D721Med (cell line): ENCODE results near the gene LEKR1.
"Not testable (repeated sequence)": the region's sequence is repeated elsewhere in the genome, so short reads cannot be mapped to it uniquely, and the experiment has no call there.

Source experiments
- DNase-seq: peaks from one replicate; pipeline ENCODE4 v3.0.0; 2011; ENCODE audit warnings: low spot score; ENCODE audit not compliant: insufficient read length
- FAIRE-seq: peaks from 2 replicates; lab custom pipeline; 2011; peaks lifted over from hg19 to GRCh38; lab: Jason Lieb, UNC
- CTCF ChIP-seq: IDR thresholded peaks from 2 replicates; pipeline ENCODE4 v1.5.1; 2012; ENCODE audit warnings: mild to moderate bottlenecking, control low read depth; ENCODE audit not compliant: insufficient read depth; ENCODE audit errors: missing control alignments

LEKR1 gene

GRCh38 chr3:156963096-156963495 lies 136.9 kb downstream of the LEKR1 start:
- DNase-seq = no peak
- TF ChIP-seq CTCF = no peak
- FAIRE-seq = no peak

GRCh38 chr3:156964577-156964976 lies 138.4 kb downstream of the LEKR1 start:
- no peak for FAIRE-seq
- no peak for DNase-seq
- TF ChIP-seq CTCF = no peak

DNA sequence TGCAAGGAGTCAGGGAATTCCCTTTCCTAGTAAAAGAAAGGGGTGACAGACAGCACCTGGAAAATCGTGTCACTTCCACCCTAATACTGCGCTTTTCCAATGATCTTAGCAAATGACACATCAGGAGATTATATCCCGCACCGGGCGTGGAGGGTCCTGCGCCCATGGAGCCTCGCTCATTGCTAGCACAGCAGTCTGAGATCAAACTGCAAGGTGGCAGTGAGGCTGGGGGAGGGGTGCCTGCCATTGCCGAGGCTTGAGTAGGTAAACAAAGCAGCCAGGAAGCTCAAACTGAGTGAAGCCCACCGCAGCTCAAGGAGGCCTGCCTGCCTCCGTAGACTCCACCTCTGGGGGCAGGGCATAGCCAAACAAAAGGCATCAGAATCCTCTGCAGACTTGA lies 140.2 kb downstream of the LEKR1 start:
- not testable (repeated sequence) for DNase-seq, FAIRE-seq

- TF ChIP-seq CTCF = no peak
- DNase-seq (no peak), FAIRE-seq (no peak)
Observed at GRCh38 chr3:156973954-156974353, 147.8 kb downstream of the LEKR1 start.

GRCh38 chr3:156974931-156975330 lies 148.8 kb downstream of the LEKR1 start:
- FAIRE-seq (no peak), DNase-seq (no peak)
- no peak for TF ChIP-seq CTCF

DNA sequence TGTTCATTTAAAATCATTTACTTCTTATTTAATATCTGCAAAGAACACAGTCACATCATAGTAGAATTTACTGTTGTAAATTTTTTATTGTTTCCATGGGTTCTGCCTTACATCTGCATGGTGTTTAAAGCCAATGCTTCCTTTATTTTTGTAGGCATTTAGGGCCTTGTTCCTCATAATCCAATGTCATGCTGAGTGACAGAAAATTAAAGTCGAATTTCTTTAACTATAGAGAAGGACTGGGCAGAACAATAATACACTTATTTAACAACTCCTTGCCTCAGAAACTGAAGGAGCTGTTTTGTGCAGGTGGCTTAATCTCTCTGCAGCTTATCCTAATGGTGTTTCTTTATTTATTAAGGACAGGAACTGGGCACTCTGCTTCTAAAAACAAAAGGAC lies 149.6 kb downstream of the LEKR1 start:
- TF ChIP-seq CTCF = no peak
- FAIRE-seq = no peak
- no peak for DNase-seq

GRCh38 chr3:156976933-156977332 lies 150.8 kb downstream of the LEKR1 start:
- DNase-seq (no peak), FAIRE-seq (no peak)
- TF ChIP-seq CTCF = no peak

- FAIRE-seq (no peak), DNase-seq (no peak)
- no peak for TF ChIP-seq CTCF
Observed at GRCh38 chr3:156978481-156978961, 152.4 kb downstream of the LEKR1 start.
